ENCODE measurements around the gene PACRG.

PACRG gene

DNA sequence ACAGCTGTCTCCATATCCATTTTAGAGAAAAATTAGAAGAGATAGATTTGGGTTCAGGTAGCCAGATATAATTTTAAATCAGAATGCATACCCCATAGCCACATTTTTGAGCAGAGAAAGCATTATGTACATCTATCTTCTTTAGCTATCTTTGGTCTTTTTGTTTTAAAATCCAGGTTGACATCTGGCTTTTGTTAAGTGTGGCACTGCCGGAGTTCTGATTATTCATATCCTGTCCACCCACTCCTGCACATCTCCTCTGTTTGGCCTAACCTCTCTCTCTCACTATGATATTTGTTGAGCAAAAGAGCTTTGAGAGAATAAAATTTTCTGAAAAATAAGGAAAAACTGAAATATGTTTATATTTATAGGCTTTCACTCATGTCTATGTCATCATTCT lies 189.7 kb downstream of the PACRG start:
- TF ChIP-seq, protein P1, sequence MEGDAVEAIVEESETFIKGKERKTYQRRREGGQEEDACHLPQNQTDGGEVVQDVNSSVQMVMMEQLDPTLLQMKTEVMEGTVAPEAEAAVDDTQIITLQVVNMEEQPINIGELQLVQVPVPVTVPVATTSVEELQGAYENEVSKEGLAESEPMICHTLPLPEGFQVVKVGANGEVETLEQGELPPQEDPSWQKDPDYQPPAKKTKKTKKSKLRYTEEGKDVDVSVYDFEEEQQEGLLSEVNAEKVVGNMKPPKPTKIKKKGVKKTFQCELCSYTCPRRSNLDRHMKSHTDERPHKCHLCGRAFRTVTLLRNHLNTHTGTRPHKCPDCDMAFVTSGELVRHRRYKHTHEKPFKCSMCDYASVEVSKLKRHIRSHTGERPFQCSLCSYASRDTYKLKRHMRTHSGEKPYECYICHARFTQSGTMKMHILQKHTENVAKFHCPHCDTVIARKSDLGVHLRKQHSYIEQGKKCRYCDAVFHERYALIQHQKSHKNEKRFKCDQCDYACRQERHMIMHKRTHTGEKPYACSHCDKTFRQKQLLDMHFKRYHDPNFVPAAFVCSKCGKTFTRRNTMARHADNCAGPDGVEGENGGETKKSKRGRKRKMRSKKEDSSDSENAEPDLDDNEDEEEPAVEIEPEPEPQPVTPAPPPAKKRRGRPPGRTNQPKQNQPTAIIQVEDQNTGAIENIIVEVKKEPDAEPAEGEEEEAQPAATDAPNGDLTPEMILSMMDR (IDR thresholded peaks at IDR 0.05; ENCODE audit: low read depth, low read length) = no peak
- DNase-seq (ENCODE audit: extremely low read depth, low read depth) = no peak

DNA sequence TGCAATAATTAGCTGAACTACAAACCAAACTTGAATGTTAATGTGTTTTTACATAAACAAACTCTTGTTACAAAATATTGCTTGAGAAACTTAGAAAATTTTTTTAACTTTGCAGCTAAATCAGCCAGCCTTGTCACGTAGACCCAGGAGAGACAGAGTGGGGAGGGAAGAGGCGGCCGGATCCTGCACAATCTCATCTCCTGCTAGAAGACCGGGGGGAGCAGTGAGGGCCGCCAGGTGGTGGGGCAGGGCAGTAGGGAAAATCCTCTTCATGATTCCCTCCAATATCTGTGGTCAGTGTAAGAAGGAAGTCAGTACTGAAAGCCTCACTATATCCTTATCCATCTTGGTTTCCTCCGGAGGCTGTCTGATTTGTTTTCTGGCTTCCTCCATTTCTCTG lies 193.3 kb downstream of the PACRG start:
- TF ChIP-seq, protein P1 (IDR thresholded peaks at IDR 0.05; ENCODE audit: low read depth, low read length) = no peak
- DNase-seq (ENCODE audit: extremely low read depth, low read depth) = no peak

DNA sequence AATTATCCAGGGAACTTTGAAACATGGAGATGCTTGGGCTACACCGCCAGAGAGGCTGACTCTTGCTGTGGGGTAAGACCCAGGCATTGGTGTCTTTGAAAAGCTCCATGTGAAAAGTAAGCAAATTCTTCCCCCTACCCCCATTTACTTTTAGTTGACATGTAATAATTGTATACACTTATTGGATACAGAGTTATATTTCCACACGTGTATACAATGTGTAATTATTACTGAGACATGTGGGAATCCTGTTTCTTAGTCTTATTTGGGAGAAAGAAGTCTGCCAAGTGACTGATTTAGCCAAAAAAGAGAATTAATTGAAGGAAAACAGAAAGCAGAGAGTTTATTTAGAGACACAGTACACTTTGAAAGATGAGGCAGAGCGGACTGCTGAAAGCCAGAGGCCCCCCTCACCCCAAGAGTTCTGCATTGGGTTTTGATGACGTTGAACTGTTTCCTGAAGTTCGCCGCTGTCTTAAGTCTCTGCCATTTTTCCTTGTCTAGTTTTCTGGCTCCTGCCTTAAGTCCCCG lies 193.8 kb downstream of the PACRG start:
- DNase-seq (ENCODE audit: extremely low read depth, low read depth) = no peak
- TF ChIP-seq, protein P1 (IDR thresholded peaks at IDR 0.05; ENCODE audit: low read depth, low read length) = no peak

DNA sequence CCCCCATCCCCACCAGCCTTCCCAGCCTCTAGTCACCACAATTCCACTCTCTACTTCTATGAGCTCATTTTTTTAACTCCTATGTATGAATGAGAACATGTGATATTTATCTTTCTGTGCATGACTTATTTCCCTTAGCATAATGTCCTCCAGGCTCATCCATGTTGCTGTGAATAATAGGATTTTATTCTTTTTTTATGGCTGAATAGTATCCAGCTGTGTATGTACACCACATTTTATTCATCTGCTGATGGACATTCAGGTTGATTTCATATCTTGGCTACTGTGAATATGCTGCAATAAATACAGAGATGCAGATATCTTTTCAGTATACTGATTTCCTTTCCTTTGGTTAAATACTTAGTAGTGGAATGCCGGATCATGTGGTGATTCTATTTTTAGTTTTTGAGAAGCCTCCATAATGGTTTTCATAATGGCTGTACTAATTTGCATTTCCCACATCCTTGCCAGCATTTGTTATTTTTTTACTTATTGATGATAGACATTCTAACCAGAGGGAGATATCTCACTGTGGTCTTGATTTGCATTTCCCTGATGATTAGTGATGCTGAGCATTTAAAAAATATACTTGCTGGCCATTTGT lies 194.9 kb downstream of the PACRG start:
- DNase-seq (ENCODE audit: extremely low read depth, low read depth) = no peak
- TF ChIP-seq, protein P1 (IDR thresholded peaks at IDR 0.05; ENCODE audit: low read depth, low read length) = no peak

DNA sequence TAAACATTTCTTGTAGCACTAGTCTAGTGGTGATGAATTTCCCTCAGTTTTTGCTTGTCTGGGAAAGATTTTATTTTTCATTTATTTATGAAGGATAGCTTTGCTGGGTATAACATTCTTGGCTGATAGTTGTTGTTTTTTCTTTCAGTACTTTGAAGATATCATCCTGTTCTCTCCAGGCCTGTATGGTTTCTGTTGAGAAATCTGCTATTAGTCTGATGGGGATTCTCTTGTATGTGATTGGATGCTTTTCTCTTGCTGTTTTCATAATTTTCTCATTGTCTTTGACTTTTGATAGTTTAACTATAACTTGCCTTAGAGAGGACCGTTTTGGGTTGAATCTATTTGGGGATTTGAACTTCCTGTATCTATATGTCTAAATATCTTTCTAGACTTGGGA lies 207.1 kb downstream of the PACRG start:
- DNase-seq (ENCODE audit: extremely low read depth, low read depth) = no peak
- TF ChIP-seq, protein P1 (IDR thresholded peaks at IDR 0.05; ENCODE audit: low read depth, low read length) = no peak

DNA sequence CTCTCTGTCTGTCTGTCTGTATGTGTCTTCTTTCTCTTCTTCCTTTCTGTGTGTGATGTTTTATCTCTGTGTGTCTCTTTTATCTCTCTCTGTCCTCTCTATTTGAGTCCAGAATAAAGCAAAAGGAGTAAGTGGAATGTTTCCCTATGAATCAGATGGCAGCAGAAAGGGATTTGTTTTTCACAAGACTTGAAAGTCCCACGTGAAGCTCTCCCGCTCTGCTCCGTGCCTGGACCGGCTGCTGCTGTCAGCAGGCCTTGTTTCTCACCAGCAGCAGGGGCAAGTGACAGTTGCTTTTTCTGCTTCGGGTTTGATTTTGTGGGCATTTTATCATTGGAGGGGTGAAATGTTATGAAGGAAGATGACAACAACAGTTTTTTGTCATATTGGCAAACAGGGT lies 212.7 kb downstream of the PACRG start:
- no peak for DNase-seq (ENCODE audit: extremely low read depth, low read depth)
- TF ChIP-seq, protein P1 (IDR thresholded peaks at IDR 0.05; ENCODE audit: low read depth, low read length) = no peak

DNA sequence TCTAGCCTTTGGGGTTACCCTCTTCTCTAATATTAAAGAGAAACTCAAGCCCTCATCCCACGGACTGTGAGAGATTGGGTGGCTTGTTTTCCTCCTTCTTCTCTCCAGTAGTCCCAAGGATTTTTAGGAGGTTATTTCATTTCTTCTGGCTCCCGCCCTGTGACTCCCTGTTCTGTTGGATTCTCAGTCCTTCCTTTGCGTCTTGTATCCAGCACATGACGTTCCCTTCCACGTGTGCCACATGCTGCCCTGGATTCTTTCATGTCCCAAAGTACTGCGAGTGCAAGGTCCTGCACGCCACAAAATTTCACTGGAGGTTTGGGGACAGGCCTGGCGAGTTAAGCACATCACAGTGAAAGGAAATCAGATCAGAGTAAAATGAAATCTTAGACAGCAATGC lies 213.4 kb downstream of the PACRG start:
- TF ChIP-seq, protein P1 (IDR thresholded peaks at IDR 0.05; ENCODE audit: low read depth, low read length) = no peak

More for the DNA sequence above, 213.4 kb downstream of the PACRG start:
- DNase-seq (ENCODE audit: extremely low read depth, low read depth) = no peak

All from AG09319 (cell line).